HCT116 (cell line): Measurements from ENCODE around the gene PSMC2. TPM values are rescaled to one million over a fixed set of nuclear protein-coding genes. Genes with fewer than 3 reads are reported as not detected.

Experiments used
- ATAC-seq: fragments of 200-7000 bp; cut with Tn5 transposase; 2 replicates; pipeline ENCODE4 v1.9.1; 2020; ENCODE audit warnings: mild to moderate bottlenecking, moderate library complexity
- BruUV-seq: library from RNA; stranded (reverse); fragments of 400-500 nt; replicated peaks from 2 replicates; lab custom pipeline; 2021; lab: Mats Ljungman, UMichigan
- CTCF ChIA-PET: fragments of 300-600 bp; sonication (Branson Sonifier 250); formaldehyde crosslinking; loops from one replicate; lab custom pipeline; 2021; ENCODE audit warnings: antibody characterized with exemption; lab: Charles Lee
- POLR2A ChIA-PET: fragments of 300-600, 350-600 bp; sonication (Branson Sonifier 250); formaldehyde crosslinking; loops from one replicate; lab custom pipeline; 2021; ENCODE audit warnings: antibody characterized with exemption; lab: Charles Lee
- RAD21 ChIA-PET, 2 experiments: fragments of 300-600 bp; sonication (Branson Sonifier 250); formaldehyde crosslinking; loops; one replicate each; lab custom pipeline; 2023; ENCODE audit warnings: low total read pairs in 2 of 2; ENCODE audit not compliant: uncharacterized antibody in 2 of 2, unreplicated experiment in 2 of 2, low non-redundant PET in 1 of 2; lab: Charles Lee
- DNase-seq: peaks from one replicate; pipeline ENCODE4 v3.0.0-alpha.2; 2010; ENCODE audit warnings: low read depth, low spot score
- H2AFZ ChIP-seq: fragments of 200-600 bp; shearing (Covaris generic), sonication (generic); 2 replicates; pipeline ENCODE4 v1.6.1; 2017; ENCODE audit warnings: low read depth, mixed run types, mixed read lengths, antibody characterized with exemption, low read length; ENCODE audit not compliant: poor library complexity, severe bottlenecking
- H3K27ac ChIP-seq: 2 replicates; pipeline ENCODE4 v1.5.1; 2012; ENCODE audit warnings: low read depth, low read length
- H3K27me3 ChIP-seq: fragments of 200-600 bp; sonication (generic); 2 replicates; pipeline ENCODE4 v1.6.1; 2016; ENCODE audit warnings: mixed run types, low read length, mixed read lengths; ENCODE audit not compliant: insufficient read depth
- H3K36me3 ChIP-seq, 2 experiments: fragments of 200-500 bp in 1 of 2; fragments of 200-600 bp in 1 of 2; sonication (Bioruptor generic) in 1 of 2; sonication (generic) in 1 of 2; 2 replicates each; pipeline versions ENCODE4 v1.5.1 to v1.6.1; 2014 to 2016; ENCODE audit warnings: low read length in 2 of 2, inconsistent platforms in 1 of 2, mixed read lengths in 1 of 2, mixed run types in 1 of 2; ENCODE audit not compliant: insufficient read depth in 2 of 2, control insufficient read depth in 1 of 2
- H3K4me1 ChIP-seq, 2 experiments: fragments of 200-600 bp in 1 of 2; sonication (generic) in 1 of 2; 2 replicates each; pipeline versions ENCODE4 v1.5.1 to v1.6.1; 2012 to 2017; ENCODE audit warnings: low read length in 2 of 2, inconsistent platforms in 1 of 2, mild to moderate bottlenecking in 1 of 2, mixed read lengths in 1 of 2, mixed run types in 1 of 2, moderate library complexity in 1 of 2; ENCODE audit not compliant: insufficient read depth in 2 of 2, control insufficient read depth in 1 of 2
- H3K4me2 ChIP-seq: fragments of 200-600 bp; sonication (generic); 2 replicates; pipeline ENCODE4 v1.6.1; 2017; ENCODE audit warnings: mixed run types, low read length, mixed read lengths
- H3K4me3 ChIP-seq, 2 experiments: fragments of 200-600 bp in 1 of 2; sonication (generic) in 1 of 2; replicated peaks in 1 of 2; 2 replicates each; pipeline ENCODE4 v1.5.1; 2011 to 2016; ENCODE audit warnings: low read length in 2 of 2, control low read depth in 1 of 2, low read depth in 1 of 2, mild to moderate bottlenecking in 1 of 2, mixed read lengths in 1 of 2, mixed run types in 1 of 2
- H3K79me2 ChIP-seq: fragments of 200-600 bp; sonication (generic); 2 replicates; pipeline ENCODE4 v1.6.1; 2017; ENCODE audit warnings: mild to moderate bottlenecking, mixed run types, low read length, moderate library complexity, mixed read lengths; ENCODE audit not compliant: insufficient read depth
- H3K9ac ChIP-seq: fragments of 200-600 bp; sonication (generic); 2 replicates; pipeline ENCODE4 v1.6.1; 2016; ENCODE audit warnings: low read length, mixed read lengths
- H3K9me2 ChIP-seq: fragments of 200-600 bp; sonication (generic), shearing (Covaris generic); 2 replicates; pipeline ENCODE4 v1.6.1; 2017; ENCODE audit warnings: mixed run types, mild to moderate bottlenecking, moderate library complexity; ENCODE audit not compliant: insufficient read depth
- H3K9me3 ChIP-seq, 2 experiments: fragments of 200-500 bp in 1 of 2; fragments of 200-600 bp in 1 of 2; sonication (Bioruptor generic) in 1 of 2; sonication (generic) in 1 of 2; 2 replicates each; pipeline ENCODE4 v1.6.1; 2014 to 2017; ENCODE audit warnings: low read length in 2 of 2, mixed read lengths in 2 of 2, inconsistent platforms in 1 of 2, low read depth in 1 of 2, mild to moderate bottlenecking in 1 of 2, mixed run types in 1 of 2, moderate library complexity in 1 of 2; ENCODE audit not compliant: control insufficient read depth in 1 of 2, insufficient read depth in 1 of 2
- H4K20me1 ChIP-seq: fragments of 200-600 bp; sonication (generic), shearing (Covaris generic); 2 replicates; pipeline ENCODE4 v1.6.1; 2017; ENCODE audit warnings: mixed run types, mild to moderate bottlenecking, moderate library complexity; ENCODE audit not compliant: insufficient read depth
- CBX3 ChIP-seq: IDR thresholded peaks from 2 replicates; pipeline ENCODE4 v1.6.1; 2012; ENCODE audit warnings: low read depth
- CTCF ChIP-seq, 3 experiments: fragments of 200-600 bp in 1 of 3; sonication (generic) in 1 of 3; IDR thresholded peaks in 2 of 3; conservative IDR thresholded peaks in 1 of 3; 2 replicates each; pipeline ENCODE4 v1.5.1; 2012 to 2017; ENCODE audit warnings: low read depth in 2 of 3, low read length in 2 of 3, antibody characterized with exemption in 1 of 3, borderline replicate concordance in 1 of 3, control low read depth in 1 of 3, mild to moderate bottlenecking in 1 of 3, mixed read lengths in 1 of 3, mixed run types in 1 of 3, moderate library complexity in 1 of 3; ENCODE audit not compliant: insufficient read depth in 1 of 3
- EGR1 ChIP-seq: IDR thresholded peaks from 2 replicates; pipeline ENCODE4 v1.6.1; 2012; ENCODE audit warnings: low read depth
- ELF1 ChIP-seq: IDR thresholded peaks from 2 replicates; pipeline ENCODE4 v1.6.1; 2012; ENCODE audit warnings: low read depth, borderline replicate concordance
- EZH2 ChIP-seq: fragments of 200-600 bp; sonication (generic); IDR thresholded peaks from 2 replicates; pipeline ENCODE4 v1.6.1; 2017; ENCODE audit warnings: antibody characterized with exemption, mixed run types
- EZH2phosphoT487 ChIP-seq: fragments of 200-600 bp; IDR thresholded peaks from 2 replicates; pipeline ENCODE4 v1.6.1; 2018; ENCODE audit warnings: antibody characterized with exemption, borderline replicate concordance
- FOSL1 ChIP-seq: IDR thresholded peaks from 2 replicates; pipeline ENCODE4 v1.6.1; 2012; ENCODE audit warnings: low read depth
- JUND ChIP-seq: IDR thresholded peaks from 2 replicates; pipeline ENCODE4 v1.6.1; 2012
- MAX ChIP-seq: IDR thresholded peaks from 2 replicates; pipeline ENCODE4 v1.6.1; 2012
- POLR2A ChIP-seq: IDR thresholded peaks from 2 replicates; pipeline ENCODE4 v1.7.0; 2011; ENCODE audit warnings: borderline replicate concordance; ENCODE audit not compliant: insufficient read depth, insufficient read length; ENCODE audit errors: extremely low read depth
- POLR2AphosphoS5 ChIP-seq: IDR thresholded peaks from 2 replicates; pipeline ENCODE4 v1.6.1; 2011; ENCODE audit warnings: mild to moderate bottlenecking, low read depth, low read length, moderate library complexity
- RAD21 ChIP-seq: IDR thresholded peaks from 2 replicates; pipeline ENCODE4 v1.6.1; 2012; ENCODE audit warnings: low read depth, mild to moderate bottlenecking
- REST ChIP-seq: IDR thresholded peaks from 2 replicates; pipeline ENCODE4 v1.6.1; 2012; ENCODE audit warnings: low read depth
- SIN3A ChIP-seq: IDR thresholded peaks from 2 replicates; pipeline ENCODE4 v1.6.1; 2012; ENCODE audit warnings: low read depth
- SP1 ChIP-seq: IDR thresholded peaks from 2 replicates; pipeline ENCODE4 v1.6.1; 2012; ENCODE audit warnings: low read depth
- SRF ChIP-seq: IDR thresholded peaks from 2 replicates; pipeline ENCODE4 v1.6.1; 2012; ENCODE audit warnings: low read depth
- TCF7L2 ChIP-seq: IDR thresholded peaks from 2 replicates; pipeline ENCODE4 v1.7.0; 2011; ENCODE audit warnings: borderline replicate concordance, inconsistent platforms; ENCODE audit not compliant: insufficient read depth, insufficient read length; ENCODE audit errors: extremely low read depth
- YY1 ChIP-seq: IDR thresholded peaks from 2 replicates; pipeline ENCODE4 v1.6.1; 2011; ENCODE audit warnings: low read length, low read depth, moderate library complexity, mild to moderate bottlenecking; ENCODE audit not compliant: insufficient replicate concordance; ENCODE audit errors: extremely low read depth
- ZBTB33 ChIP-seq: IDR thresholded peaks from 2 replicates; pipeline ENCODE4 v1.6.1; 2011; ENCODE audit warnings: mild to moderate bottlenecking, low read length, moderate library complexity; ENCODE audit not compliant: insufficient replicate concordance; ENCODE audit errors: extremely low read depth
- ZFX ChIP-seq: fragments of 450-650 bp; IDR thresholded peaks from 2 replicates; pipeline ENCODE4 v1.6.1; 2017
- intact Hi-C: fragments of 100-400 bp; cut with micrococcal nuclease; formaldehyde crosslinking; loops from 2 replicates; pipeline ENCODE4 v1.10.0; 2022
- total RNA-seq: library from RNA; stranded (reverse); gene quantifications from one replicate; pipeline ENCODE4 v1.2.1, GENCODE V29; 2021; ENCODE audit not compliant: unreplicated experiment

PSMC2 gene
- total RNA-seq, 1 experiment from 2014 or later = 121 TPM

- Histone ChIP-seq H3K9me3 (no peaks in the 10 kb centered on the region), H3K27me3 (no peaks in the 10 kb centered on the region), H3K79me2 (peaks cover 77% of the 10 kb centered on the region), H3K36me3 (peaks cover 12% of the 10 kb centered on the region in 2 experiments; a peak in 3 of 4 replicates), H3K9me2 (no peaks in the 10 kb centered on the region), H3K4me1 (peaks cover 16 to 18% of the 10 kb centered on the region in 2 experiments), H3K9ac (no peak overlapping the region), H4K20me1 (peaks cover 4% of the 10 kb centered on the region; the same call in 1 of the 2 replicates), H2AFZ (no peak overlapping the region), H3K27ac (no peak overlapping the region), H3K4me3 (no peak overlapping the region), H3K4me2 (no peak overlapping the region)
- intact Hi-C loops = no loop called here
- ChIA-PET CTCF (no interaction called here), RAD21 (no interaction called here), POLR2A (no interaction called here)
- DNase-seq = no peak
- BruUV-seq = no TSS peak
- no peak for ATAC-seq
- TF ChIP-seq CBX3 (no peak), FOSL1 (no peak), JUND (no peak), EGR1 (no peak), RAD21 (no peak), ZFX (no peak), POLR2A (no peak), YY1 (no peak), SIN3A (no peak), TCF7L2 (no peak), MAX (no peak), ZBTB33 (no peak), CTCF (IDR thresholded peaks at IDR 0.05 in 2 of 3, conservative IDR thresholded peaks at IDR 0.05 in 1 of 3; ENCODE audit: borderline replicate concordance in 1 of 3, insufficient read depth in 1 of 3, low read depth in 2 of 3, low read length in 2 of 3) (no peak), EZH2phosphoT487 (no peak), REST (no peak), SP1 (no peak), ELF1 (no peak), EZH2 (no peak), SRF (no peak), POLR2AphosphoS5 (no peak)
Measured at GRCh38 chr7:103349805-103350204, 2.4 kb downstream of the PSMC2 start.
